ENCODE measurements around the gene MTCH1.

DNA sequence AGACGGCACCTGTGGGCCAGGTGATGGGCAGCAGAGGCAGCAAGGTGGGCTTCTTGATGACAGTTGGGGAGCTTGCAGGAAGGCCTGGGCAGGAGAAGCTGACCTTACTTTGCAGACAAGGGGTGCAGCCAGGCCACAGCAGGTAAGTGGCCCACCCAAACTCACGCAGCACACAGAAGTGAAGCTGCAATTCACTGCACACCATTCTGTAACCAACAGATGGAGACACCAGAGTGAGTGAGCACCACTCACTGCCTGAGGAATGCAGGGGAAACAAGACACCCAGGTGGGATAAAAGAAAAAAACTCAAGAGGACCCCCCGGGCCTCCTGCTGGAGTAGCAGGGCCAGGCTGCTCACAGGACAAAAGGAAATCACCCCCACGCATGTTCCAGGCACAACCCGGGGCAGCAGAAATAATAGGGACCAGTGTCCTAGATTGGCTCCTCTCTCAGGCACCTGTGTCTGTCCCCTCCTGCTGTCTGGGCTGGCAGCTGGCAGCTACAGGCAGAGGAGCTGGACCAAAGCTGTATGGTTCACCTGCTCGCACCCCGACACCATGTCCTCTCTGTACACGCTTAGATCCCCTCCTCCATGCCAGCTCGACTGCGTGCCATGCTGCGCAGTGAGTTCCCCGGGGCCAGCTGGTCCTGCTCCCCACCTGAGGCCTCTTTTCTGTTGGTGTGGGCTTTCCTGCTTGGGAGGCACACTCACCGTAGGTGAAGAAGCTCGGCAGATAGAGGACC lies 4.9 kb downstream of the MTCH1 start:
- TF ChIP-seq, protein P1, sequence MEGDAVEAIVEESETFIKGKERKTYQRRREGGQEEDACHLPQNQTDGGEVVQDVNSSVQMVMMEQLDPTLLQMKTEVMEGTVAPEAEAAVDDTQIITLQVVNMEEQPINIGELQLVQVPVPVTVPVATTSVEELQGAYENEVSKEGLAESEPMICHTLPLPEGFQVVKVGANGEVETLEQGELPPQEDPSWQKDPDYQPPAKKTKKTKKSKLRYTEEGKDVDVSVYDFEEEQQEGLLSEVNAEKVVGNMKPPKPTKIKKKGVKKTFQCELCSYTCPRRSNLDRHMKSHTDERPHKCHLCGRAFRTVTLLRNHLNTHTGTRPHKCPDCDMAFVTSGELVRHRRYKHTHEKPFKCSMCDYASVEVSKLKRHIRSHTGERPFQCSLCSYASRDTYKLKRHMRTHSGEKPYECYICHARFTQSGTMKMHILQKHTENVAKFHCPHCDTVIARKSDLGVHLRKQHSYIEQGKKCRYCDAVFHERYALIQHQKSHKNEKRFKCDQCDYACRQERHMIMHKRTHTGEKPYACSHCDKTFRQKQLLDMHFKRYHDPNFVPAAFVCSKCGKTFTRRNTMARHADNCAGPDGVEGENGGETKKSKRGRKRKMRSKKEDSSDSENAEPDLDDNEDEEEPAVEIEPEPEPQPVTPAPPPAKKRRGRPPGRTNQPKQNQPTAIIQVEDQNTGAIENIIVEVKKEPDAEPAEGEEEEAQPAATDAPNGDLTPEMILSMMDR (IDR thresholded peaks at IDR 0.05) = no peak
- TF ChIP-seq POLR2AphosphoS5 (IDR thresholded peaks at IDR 0.05) = no peak
